IMR-90 (cell line): ENCODE results near the gene ROBO2. TPM values are rescaled to one million over a fixed set of nuclear protein-coding genes. Genes with fewer than 3 reads are reported as not detected.

Experiments used
- ATAC-seq: fragments of 200-7000 bp; cut with Tn5 transposase; 2 replicates; pipeline ENCODE4 v1.9.1; 2020; ENCODE audit warnings: low read depth, mild to moderate bottlenecking, moderate library complexity
- BruUV-seq: library from RNA; stranded (reverse); fragments of 400-500 nt; replicated peaks from 2 replicates; lab custom pipeline; 2021; lab: Mats Ljungman, UMichigan
- CTCF ChIA-PET: fragments of 300-600 bp; formaldehyde crosslinking; extraction: SDS; loops from one replicate; lab custom pipeline; 2021; ENCODE audit warnings: antibody characterized with exemption; lab: Yijun Ruan, JAX
- POLR2A ChIA-PET: fragments of 300-600 bp; sonication (Branson Sonifier 250); formaldehyde crosslinking; loops from one replicate; lab custom pipeline; 2022; ENCODE audit warnings: antibody characterized with exemption; ENCODE audit not compliant: unreplicated experiment; lab: Charles Lee
- DNase-seq: peaks from one replicate; pipeline ENCODE4 v3.0.0; 2013
- H2AFZ ChIP-seq: replicated peaks from 2 replicates; pipeline ENCODE3; 2013; ENCODE audit warnings: low read length, mild to moderate bottlenecking; ENCODE audit not compliant: poor library complexity
- H2AK5ac ChIP-seq: 2 replicates; pipeline ENCODE4 v1.6.1; 2013; ENCODE audit warnings: low read depth, low read length, inconsistent platforms
- H2AK9ac ChIP-seq: replicated peaks from 2 replicates; pipeline ENCODE3; 2013; ENCODE audit warnings: mild to moderate bottlenecking, low read depth, low read length, moderate library complexity; ENCODE audit not compliant: poor library complexity
- H2BK120ac ChIP-seq: 2 replicates; pipeline ENCODE4 v1.6.1; 2013; ENCODE audit warnings: low read depth, low read length, inconsistent platforms
- H2BK15ac ChIP-seq: 3 replicates; pipeline ENCODE4 v1.6.1; 2013; ENCODE audit warnings: low read depth, low read length, inconsistent platforms
- H2BK20ac ChIP-seq: 2 replicates; pipeline ENCODE4 v1.6.1; 2013; ENCODE audit warnings: low read depth, mild to moderate bottlenecking, inconsistent platforms, low read length, moderate library complexity
- H2BK5ac ChIP-seq: 2 replicates; pipeline ENCODE4 v1.6.1; 2013; ENCODE audit warnings: mild to moderate bottlenecking, low read depth, low read length, inconsistent platforms; ENCODE audit not compliant: poor library complexity, severe bottlenecking
- H3K14ac ChIP-seq: replicated peaks from 2 replicates; pipeline ENCODE4 v1.6.1; 2013; ENCODE audit warnings: low read depth, low read length, inconsistent platforms
- H3K18ac ChIP-seq: 2 replicates; pipeline ENCODE4 v1.6.1; 2013; ENCODE audit warnings: low read depth, low read length, control low read depth
- H3K23ac ChIP-seq: 2 replicates; pipeline ENCODE4 v1.6.1; 2013; ENCODE audit warnings: low read depth, low read length, inconsistent platforms
- H3K27ac ChIP-seq: 2 replicates; pipeline ENCODE4 v1.5.1; 2013; ENCODE audit warnings: mild to moderate bottlenecking, control low read depth, low read length; ENCODE audit not compliant: insufficient read depth
- H3K27me3 ChIP-seq: 2 replicates; pipeline ENCODE4 v1.6.1; 2013; ENCODE audit warnings: low read length; ENCODE audit not compliant: control insufficient read depth, insufficient read depth
- H3K36me3 ChIP-seq: 2 replicates; pipeline ENCODE4 v1.6.1; 2013; ENCODE audit warnings: low read length, mixed read lengths; ENCODE audit not compliant: control insufficient read depth, insufficient read depth
- H3K4ac ChIP-seq: 2 replicates; pipeline ENCODE4 v1.6.1; 2013; ENCODE audit warnings: low read depth, low read length, inconsistent platforms
- H3K4me1 ChIP-seq: 2 replicates; pipeline ENCODE4 v1.6.1; 2013; ENCODE audit warnings: low read length, mixed read lengths; ENCODE audit not compliant: control insufficient read depth, insufficient read depth
- H3K4me2 ChIP-seq: 2 replicates; pipeline ENCODE4 v1.6.1; 2013; ENCODE audit warnings: low read depth, mild to moderate bottlenecking, control low read depth, low read length, moderate library complexity
- H3K4me3 ChIP-seq: 2 replicates; pipeline ENCODE4 v1.5.1; 2013; ENCODE audit warnings: low read depth, mild to moderate bottlenecking, control low read depth, low read length, moderate library complexity; ENCODE audit not compliant: insufficient read depth
- H3K56ac ChIP-seq: 2 replicates; pipeline ENCODE4 v1.6.1; 2013; ENCODE audit warnings: low read length, inconsistent platforms; ENCODE audit not compliant: insufficient read depth; ENCODE audit errors: extremely low read depth
- H3K79me1 ChIP-seq, 2 experiments: 2 replicates each; pipeline ENCODE4 v1.6.1; 2013; ENCODE audit warnings: low read length in 2 of 2, inconsistent platforms in 1 of 2, low read depth in 1 of 2
- H3K9ac ChIP-seq: 2 replicates; pipeline ENCODE4 v1.6.1; 2013; ENCODE audit warnings: low read depth, low read length, control low read depth
- H3K9me1 ChIP-seq: 2 replicates; pipeline ENCODE4 v1.6.1; 2013; ENCODE audit warnings: low read length, inconsistent platforms; ENCODE audit not compliant: insufficient read depth
- H3K9me3 ChIP-seq: 2 replicates; pipeline ENCODE4 v1.6.1; 2013; ENCODE audit warnings: low read length; ENCODE audit not compliant: control insufficient read depth, insufficient read depth
- H4K20me1 ChIP-seq: 2 replicates; pipeline ENCODE4 v1.6.1; 2013; ENCODE audit warnings: low read length, inconsistent platforms; ENCODE audit not compliant: insufficient read depth
- H4K5ac ChIP-seq: 2 replicates; pipeline ENCODE4 v1.6.1; 2013; ENCODE audit warnings: mild to moderate bottlenecking, low read depth, low read length, control low read depth
- H4K8ac ChIP-seq, 2 experiments: 2 replicates each; pipeline ENCODE4 v1.6.1; 2013; ENCODE audit warnings: low read depth in 2 of 2, low read length in 2 of 2, control low read depth in 1 of 2, inconsistent platforms in 1 of 2
- H4K91ac ChIP-seq: 2 replicates; pipeline ENCODE4 v1.6.1; 2013; ENCODE audit warnings: low read depth, low read length, inconsistent platforms; ENCODE audit not compliant: insufficient read depth
- BHLHE40 ChIP-seq: fragments of 150-350 bp; IDR thresholded peaks from 2 replicates; pipeline ENCODE4 v1.6.1; 2016; ENCODE audit warnings: mild to moderate bottlenecking, low read depth, low read length
- CEBPB ChIP-seq: IDR thresholded peaks from 2 replicates; pipeline ENCODE4 v1.6.1; 2012; ENCODE audit warnings: low read depth, low read length, improper control_type of control experiment
- CHD1 ChIP-seq: IDR thresholded peaks from 2 replicates; pipeline ENCODE4 v1.6.1; 2012; ENCODE audit warnings: low read depth, low read length, improper control_type of control experiment
- CTCF ChIP-seq: conservative IDR thresholded peaks from 2 replicates; pipeline ENCODE4 v1.5.1; 2012; ENCODE audit warnings: mild to moderate bottlenecking, low read depth, low read length, improper control_type of control experiment
- FOS ChIP-seq: fragments of 150-350 bp; IDR thresholded peaks from 2 replicates; pipeline ENCODE4 v1.6.1; 2016; ENCODE audit warnings: low read depth, low read length
- MAFK ChIP-seq: IDR thresholded peaks from 2 replicates; pipeline ENCODE4 v1.6.1; 2012; ENCODE audit warnings: low read depth, low read length, improper control_type of control experiment
- MAZ ChIP-seq: IDR thresholded peaks from 2 replicates; pipeline ENCODE4 v1.6.1; 2012; ENCODE audit warnings: low read depth, mild to moderate bottlenecking, low read length, improper control_type of control experiment, moderate library complexity, borderline replicate concordance
- MXI1 ChIP-seq: IDR thresholded peaks from 2 replicates; pipeline ENCODE4 v1.6.1; 2012; ENCODE audit warnings: low read depth, mild to moderate bottlenecking, low read length, moderate library complexity, borderline replicate concordance
- NFE2L2 ChIP-seq: fragments of 150-350 bp; IDR thresholded peaks from 2 replicates; pipeline ENCODE4 v1.6.1; 2016; ENCODE audit warnings: low read depth, mild to moderate bottlenecking, low read length
- POLR2A ChIP-seq: IDR thresholded peaks from 2 replicates; pipeline ENCODE4 v1.6.1; 2012; ENCODE audit warnings: mild to moderate bottlenecking, low read depth, low read length
- RCOR1 ChIP-seq: IDR thresholded peaks from 2 replicates; pipeline ENCODE4 v1.6.1; 2012; ENCODE audit warnings: mild to moderate bottlenecking, low read length, improper control_type of control experiment; ENCODE audit not compliant: insufficient replicate concordance
- RFX5 ChIP-seq: IDR thresholded peaks from 2 replicates; pipeline ENCODE4 v1.8.0; 2012; ENCODE audit warnings: low read depth, mild to moderate bottlenecking, low read length, moderate library complexity
- SMC3 ChIP-seq: fragments of 150-350 bp; IDR thresholded peaks from 2 replicates; pipeline ENCODE4 v1.6.1; 2016; ENCODE audit warnings: low read depth, mild to moderate bottlenecking, antibody characterized with exemption, low read length, moderate library complexity
- USF2 ChIP-seq: fragments of 150-350 bp; IDR thresholded peaks from 2 replicates; pipeline ENCODE4 v1.6.1; 2017; ENCODE audit warnings: mild to moderate bottlenecking, antibody characterized with exemption, low read length, low read depth
- WGBS, 2 experiments: methylation state at CpG; one replicate each; pipeline versions ENCODE4 v1.1.5 to v1.1.7; 2013; ENCODE audit warnings: missing lambda C conversion rate in 2 of 2; ENCODE audit not compliant: insufficient read length in 1 of 2; ENCODE audit errors: extremely low coverage in 2 of 2; 5-methylcytosine and 5-hydroxymethylcytosine counted together
- dilution Hi-C: fragments of 300-500 bp; cut with HindIII; formaldehyde crosslinking; loops from one replicate; pipeline ENCODE4 v1.14.3; 2018; ENCODE audit warnings: low sequenced_read_pairs; ENCODE audit not compliant: unreplicated experiment
- in situ Hi-C: fragments of 300-500 bp; cut with MboI; formaldehyde crosslinking; loops from 3 replicates; pipeline ENCODE4 v1.14.3; 2019; ENCODE audit warnings: low sequenced_read_pairs, inconsistent platforms, mixed read lengths
- intact Hi-C: fragments of 100-400 bp; cut with micrococcal nuclease; formaldehyde crosslinking; loops from 2 replicates; pipeline ENCODE4 v1.10.0; 2022
- polyA plus RNA-seq, 3 experiments: library from polyadenylated mRNA; depleted of rRNA; stranded (reverse); fragments of >200 nt; gene quantifications; 2 replicates each; pipeline ENCODE4 v1.2.3, GENCODE V29; 2012; ENCODE audit warnings: low replicate concordance in 1 of 3
- total RNA-seq: library from RNA; depleted of rRNA; stranded (reverse); fragments of >200 nt; gene quantifications from 2 replicates; pipeline ENCODE4 v1.2.3, GENCODE V29; 2012
- TF ChIP-seq, protein P1 (sequence below): fragments of 150-350 bp; IDR thresholded peaks from 2 replicates; pipeline ENCODE4 v1.6.1; 2016; ENCODE audit warnings: low read depth, mild to moderate bottlenecking, low read length, moderate library complexity, borderline replicate concordance

The ROBO2 gene
- total and polyA plus RNA-seq, 2 of the 4 experiments (the other 2 are of a cell fraction): 9.3 to 14.5 TPM

DNA sequence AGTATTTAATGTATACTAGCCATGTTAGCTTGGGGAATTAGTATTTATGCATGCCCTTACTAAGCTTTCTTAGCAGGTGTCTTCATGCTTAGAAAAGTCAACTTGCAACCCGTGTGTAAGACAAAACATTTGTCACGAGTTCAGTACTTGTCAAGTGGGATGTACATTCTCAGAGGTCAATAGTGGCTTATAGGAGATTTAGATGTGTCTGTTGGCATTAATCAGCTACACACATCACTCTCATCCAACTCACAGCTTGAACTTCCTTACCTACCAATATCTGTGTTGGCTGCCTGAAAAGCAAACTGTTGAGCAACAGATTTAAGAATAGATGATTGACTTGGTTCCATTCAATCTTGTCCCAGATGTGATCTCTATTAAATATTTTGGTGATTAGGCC is 109.5 kb downstream of the ROBO2 start:
- Histone ChIP-seq H3K27ac (no peak overlapping the region), H2AK5ac (no peak overlapping the region), H3K9ac (no peak overlapping the region), H2BK120ac (no peak overlapping the region), H4K5ac (no peak overlapping the region), H3K18ac (no peak overlapping the region), H3K14ac (no peak overlapping the region), H4K91ac (no peak overlapping the region), H3K79me1 (no peaks in the 10 kb centered on the region), H3K4ac (no peak overlapping the region), H2BK15ac (no peak overlapping the region), H3K23ac (no peak overlapping the region), H2AK9ac (no peak overlapping the region), H3K36me3 (no peaks in the 10 kb centered on the region), H4K20me1 (no peaks in the 10 kb centered on the region), H3K27me3 (no peaks in the 10 kb centered on the region), H2BK5ac (no peak overlapping the region), H3K4me2 (no peak overlapping the region), H4K8ac (no peak overlapping the region), H3K56ac (no peak overlapping the region), H3K9me3 (no peaks in the 10 kb centered on the region), H3K9me1 (no peaks in the 10 kb centered on the region), H2AFZ (no peak overlapping the region), H2BK20ac (no peak overlapping the region), H3K4me1 (no peaks in the 10 kb centered on the region), H3K4me3 (no peak overlapping the region)
- in situ Hi-C loops (no loop called here), intact Hi-C loops (no loop called here), dilution Hi-C loops (no loop called here)
- no TSS peak for BruUV-seq
- CTCF ChIA-PET: no interaction called here
- DNase-seq (no peak), ATAC-seq (no peak)
- TF ChIP-seq CTCF (no peak), RCOR1 (no peak), POLR2A (no peak), MAZ (no peak), FOS (no peak), BHLHE40 (no peak), SMC3 (no peak), CEBPB (no peak), NFE2L2 (no peak), USF2 (no peak), MAFK (no peak), CHD1 (no peak), RFX5 (no peak), MXI1 (no peak)
- TF ChIP-seq, protein P1, sequence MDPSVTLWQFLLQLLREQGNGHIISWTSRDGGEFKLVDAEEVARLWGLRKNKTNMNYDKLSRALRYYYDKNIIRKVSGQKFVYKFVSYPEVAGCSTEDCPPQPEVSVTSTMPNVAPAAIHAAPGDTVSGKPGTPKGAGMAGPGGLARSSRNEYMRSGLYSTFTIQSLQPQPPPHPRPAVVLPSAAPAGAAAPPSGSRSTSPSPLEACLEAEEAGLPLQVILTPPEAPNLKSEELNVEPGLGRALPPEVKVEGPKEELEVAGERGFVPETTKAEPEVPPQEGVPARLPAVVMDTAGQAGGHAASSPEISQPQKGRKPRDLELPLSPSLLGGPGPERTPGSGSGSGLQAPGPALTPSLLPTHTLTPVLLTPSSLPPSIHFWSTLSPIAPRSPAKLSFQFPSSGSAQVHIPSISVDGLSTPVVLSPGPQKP: no peak
- POLR2A ChIA-PET: no interaction called here
- no CpG with 5 or more reads among the region's 2 CpGs for WGBS, 2 experiments
